DOHH2 (cell line): ENCODE measurements around the gene MTF1.

ENCODE experiments used
- H3F3A ChIP-seq: fragments of 200-600 bp; sonication (generic), shearing (Covaris generic); 2 replicates; pipeline ENCODE4 v1.6.0; 2016; ENCODE audit warnings: antibody characterized with exemption, mild to moderate bottlenecking; ENCODE audit not compliant: control insufficient read depth, insufficient read depth
- H3K27ac ChIP-seq: fragments of 200-600 bp; sonication (generic); 2 replicates; pipeline ENCODE4 v1.5.1; 2014; ENCODE audit warnings: low read depth, mild to moderate bottlenecking, low read length, moderate library complexity
- H3K27me3 ChIP-seq: fragments of 200-600 bp; sonication (generic); 2 replicates; pipeline ENCODE4 v1.6.1; 2014; ENCODE audit warnings: mild to moderate bottlenecking, low read length, mixed read lengths; ENCODE audit not compliant: control insufficient read depth
- H3K36me3 ChIP-seq: fragments of 200-600 bp; sonication (generic); 2 replicates; pipeline ENCODE4 v1.6.1; 2014; ENCODE audit warnings: mild to moderate bottlenecking, low read length, moderate library complexity, mixed read lengths; ENCODE audit not compliant: control insufficient read depth
- H3K4me1 ChIP-seq: fragments of 200-600 bp; sonication (generic); 2 replicates; pipeline ENCODE4 v1.6.1; 2014; ENCODE audit warnings: mild to moderate bottlenecking, low read length, mixed read lengths; ENCODE audit not compliant: control insufficient read depth
- H3K4me2 ChIP-seq: fragments of 200-600 bp; sonication (generic); 2 replicates; pipeline ENCODE4 v1.6.0; 2014; ENCODE audit warnings: mild to moderate bottlenecking, low read length, moderate library complexity
- H3K4me3 ChIP-seq: fragments of 200-600 bp; sonication (generic); 2 replicates; pipeline ENCODE4 v1.5.1; 2014; ENCODE audit warnings: mild to moderate bottlenecking, low read length, mixed read lengths
- H3K79me2 ChIP-seq: fragments of 200-600 bp; sonication (generic); 2 replicates; pipeline ENCODE4 v1.6.1; 2014; ENCODE audit warnings: mild to moderate bottlenecking, low read length, mixed read lengths; ENCODE audit not compliant: control insufficient read depth
- H3K9me2 ChIP-seq: fragments of 200-600 bp; sonication (generic); replicated peaks from 2 replicates; pipeline ENCODE4 v1.6.1; 2014; ENCODE audit warnings: mild to moderate bottlenecking, low read length, mixed read lengths; ENCODE audit not compliant: control insufficient read depth
- H3K9me3 ChIP-seq: fragments of 200-600 bp; sonication (generic); 2 replicates; pipeline ENCODE4 v1.6.1; 2014; ENCODE audit warnings: antibody characterized with exemption, low read length, mixed read lengths; ENCODE audit not compliant: control insufficient read depth, insufficient read depth
- H4K20me1 ChIP-seq: fragments of 200-600 bp; sonication (generic); 2 replicates; pipeline ENCODE4 v1.6.0; 2014; ENCODE audit warnings: low read depth, mild to moderate bottlenecking, antibody characterized with exemption, low read length, moderate library complexity; ENCODE audit not compliant: control insufficient read depth, insufficient read depth
- CTCF ChIP-seq: fragments of 200-600 bp; sonication (generic); IDR thresholded peaks from one replicate; pipeline ENCODE4 v1.5.1; 2014; ENCODE audit warnings: antibody characterized with exemption, mild to moderate bottlenecking, low read depth, low read length; ENCODE audit not compliant: poor library complexity, severe bottlenecking
- EZH2phosphoT487 ChIP-seq: fragments of 200-600 bp; sonication (generic); IDR thresholded peaks from 2 replicates; pipeline ENCODE4 v1.6.1; 2017; ENCODE audit warnings: borderline replicate concordance, mild to moderate bottlenecking, antibody characterized with exemption, low read length, moderate library complexity, mixed read lengths

The MTF1 gene

DNA sequence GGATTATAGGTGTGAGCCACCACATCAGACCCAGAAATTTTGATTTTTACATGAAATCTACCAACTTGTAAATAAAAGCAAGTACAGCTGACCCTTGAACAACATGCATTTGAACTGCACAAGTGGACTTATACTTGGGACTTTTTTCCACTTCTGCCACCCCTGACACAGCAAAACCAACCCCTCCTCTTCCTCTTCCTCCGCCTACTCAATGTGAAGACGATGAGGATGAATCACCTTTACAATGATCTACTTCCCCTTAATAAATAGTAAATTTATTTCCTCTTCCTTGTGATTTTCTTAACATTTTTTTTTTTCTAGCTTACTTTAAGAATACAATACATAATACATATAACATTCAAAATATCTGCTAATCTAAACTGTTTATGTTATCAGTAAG lies 33.9 kb downstream of the MTF1 start:
- H3K27me3 ChIP-seq, result no peaks in the 10 kb centered on the region
- H3K4me1 ChIP-seq, result peaks cover 4% of the 10 kb centered on the region
- H3K4me2 ChIP-seq, result no peak overlapping the region
- no peaks in the 10 kb centered on the region for H4K20me1 ChIP-seq
- no peak overlapping the region for H3K4me3 ChIP-seq
- H3K36me3 ChIP-seq, result peaks cover 49% of the 10 kb centered on the region
- no peak overlapping the region for H3K27ac ChIP-seq
- H3F3A ChIP-seq, result no peaks in the 10 kb centered on the region
- H3K9me2 ChIP-seq, result no peaks in the 10 kb centered on the region
- TF ChIP-seq EZH2phosphoT487, result no peak
- TF ChIP-seq CTCF, result no peak
- no peaks in the 10 kb centered on the region for H3K79me2 ChIP-seq
- H3K9me3 ChIP-seq, result no peaks in the 10 kb centered on the region

GRCh38 chr1:37824001-37824400 lies 35.4 kb downstream of the MTF1 start:
- Histone ChIP-seq H3K27ac (no peak overlapping the region), H3K36me3 (peaks cover 53% of the 10 kb centered on the region), H3K4me1 (peaks cover 15% of the 10 kb centered on the region), H3K9me2 (no peaks in the 10 kb centered on the region), H3K79me2 (no peaks in the 10 kb centered on the region), H3K27me3 (no peaks in the 10 kb centered on the region), H3K9me3 (no peaks in the 10 kb centered on the region), H4K20me1 (no peaks in the 10 kb centered on the region), H3K4me2 (no peak overlapping the region), H3K4me3 (no peak overlapping the region), H3F3A (no peaks in the 10 kb centered on the region)
- TF ChIP-seq EZH2phosphoT487 (no peak), CTCF (no peak)

DNA sequence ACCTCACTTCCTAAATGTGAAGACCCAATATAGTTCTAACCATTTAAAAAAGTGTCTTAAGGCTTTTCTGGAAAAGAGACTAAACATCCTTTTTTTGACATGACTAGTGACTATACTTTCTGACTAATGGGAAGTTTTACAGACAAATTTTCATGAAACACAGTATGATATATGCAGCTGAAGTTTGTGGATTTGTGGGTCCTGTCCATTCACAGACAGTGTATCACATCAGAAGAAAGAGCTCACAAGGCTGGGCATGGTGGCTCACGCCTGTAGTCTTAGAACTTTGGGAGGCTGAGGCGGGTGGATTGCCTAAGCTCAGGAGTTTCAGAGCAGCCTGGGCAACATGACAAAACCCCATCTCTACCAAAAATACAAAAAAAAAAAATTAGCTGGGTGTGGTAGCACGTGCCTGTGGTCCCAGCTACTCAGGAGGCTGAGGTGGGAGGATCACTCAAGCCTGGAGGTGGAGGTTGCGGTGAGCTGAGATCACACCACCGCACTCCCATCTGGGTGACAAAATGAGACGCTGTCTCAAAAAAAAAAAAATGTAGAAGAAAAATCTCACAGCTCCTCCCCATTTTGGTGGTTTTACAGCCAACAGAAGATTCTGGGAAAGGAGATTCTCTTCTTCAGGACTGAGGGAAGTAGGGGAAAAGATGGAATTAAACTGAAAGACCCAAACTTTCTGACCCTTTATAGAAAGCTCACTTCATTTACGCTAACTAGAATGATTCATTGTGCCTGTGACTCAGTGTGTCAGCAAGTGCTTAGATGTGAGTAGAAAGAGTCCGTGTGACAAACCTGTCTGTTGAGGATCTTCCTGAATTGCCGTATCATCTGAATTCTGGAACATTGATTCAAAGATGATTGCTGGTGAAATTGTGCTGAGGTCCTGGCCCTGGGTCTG lies 36.2 kb downstream of the MTF1 start:
- H3K4me1 ChIP-seq, result peaks cover 15% of the 10 kb centered on the region
- no peak overlapping the region for H3K27ac ChIP-seq
- TF ChIP-seq EZH2phosphoT487 (no peak), CTCF (no peak)

More for the DNA sequence above, 36.2 kb downstream of the MTF1 start:
- Histone ChIP-seq H3F3A (no peaks in the 10 kb centered on the region), H3K4me3 (no peak overlapping the region), H3K27me3 (no peaks in the 10 kb centered on the region), H3K4me2 (no peak overlapping the region), H3K9me3 (no peaks in the 10 kb centered on the region), H3K79me2 (no peaks in the 10 kb centered on the region), H4K20me1 (no peaks in the 10 kb centered on the region), H3K9me2 (no peaks in the 10 kb centered on the region), H3K36me3 (peaks cover 49% of the 10 kb centered on the region)
